ENCODE results near the gene SCNN1A. TPM values are rescaled to one million over a fixed set of nuclear protein-coding genes. Genes with fewer than 3 reads are reported as not detected.

The SCNN1A gene
- total RNA-seq, 4 donors from 2014 or later, result 74.2 to 143 (median 93.7) TPM

- Histone ChIP-seq H3K36me3 (no peaks in the 10 kb centered on the region), H3K27me3 (no peaks in the 10 kb centered on the region), H3K4me3 (no peak overlapping the region), H3K9me3 (no peaks in the 10 kb centered on the region), H3K4me1 (peaks cover 64% of the 10 kb centered on the region), H3K27ac (no peak overlapping the region)
- WGBS, result 67% methylated on average over 15 of the region's 15 CpGs
- no peak for TF ChIP-seq POLR2AphosphoS5 (IDR thresholded peaks at IDR 0.05)
- TF ChIP-seq, protein P1, sequence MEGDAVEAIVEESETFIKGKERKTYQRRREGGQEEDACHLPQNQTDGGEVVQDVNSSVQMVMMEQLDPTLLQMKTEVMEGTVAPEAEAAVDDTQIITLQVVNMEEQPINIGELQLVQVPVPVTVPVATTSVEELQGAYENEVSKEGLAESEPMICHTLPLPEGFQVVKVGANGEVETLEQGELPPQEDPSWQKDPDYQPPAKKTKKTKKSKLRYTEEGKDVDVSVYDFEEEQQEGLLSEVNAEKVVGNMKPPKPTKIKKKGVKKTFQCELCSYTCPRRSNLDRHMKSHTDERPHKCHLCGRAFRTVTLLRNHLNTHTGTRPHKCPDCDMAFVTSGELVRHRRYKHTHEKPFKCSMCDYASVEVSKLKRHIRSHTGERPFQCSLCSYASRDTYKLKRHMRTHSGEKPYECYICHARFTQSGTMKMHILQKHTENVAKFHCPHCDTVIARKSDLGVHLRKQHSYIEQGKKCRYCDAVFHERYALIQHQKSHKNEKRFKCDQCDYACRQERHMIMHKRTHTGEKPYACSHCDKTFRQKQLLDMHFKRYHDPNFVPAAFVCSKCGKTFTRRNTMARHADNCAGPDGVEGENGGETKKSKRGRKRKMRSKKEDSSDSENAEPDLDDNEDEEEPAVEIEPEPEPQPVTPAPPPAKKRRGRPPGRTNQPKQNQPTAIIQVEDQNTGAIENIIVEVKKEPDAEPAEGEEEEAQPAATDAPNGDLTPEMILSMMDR (IDR thresholded peaks at IDR 0.05), result no peak
- TF ChIP-seq POLR2A (IDR thresholded peaks at IDR 0.05), result no peak
- TF ChIP-seq EP300 (IDR thresholded peaks at IDR 0.05), result no peak
- DNase-seq (ENCODE audit: low spot score in 2 of 2), result no peak
These were observed 7.1 kb downstream of the SCNN1A start for GRCh38 chr12:6367969-6368892.

DNA sequence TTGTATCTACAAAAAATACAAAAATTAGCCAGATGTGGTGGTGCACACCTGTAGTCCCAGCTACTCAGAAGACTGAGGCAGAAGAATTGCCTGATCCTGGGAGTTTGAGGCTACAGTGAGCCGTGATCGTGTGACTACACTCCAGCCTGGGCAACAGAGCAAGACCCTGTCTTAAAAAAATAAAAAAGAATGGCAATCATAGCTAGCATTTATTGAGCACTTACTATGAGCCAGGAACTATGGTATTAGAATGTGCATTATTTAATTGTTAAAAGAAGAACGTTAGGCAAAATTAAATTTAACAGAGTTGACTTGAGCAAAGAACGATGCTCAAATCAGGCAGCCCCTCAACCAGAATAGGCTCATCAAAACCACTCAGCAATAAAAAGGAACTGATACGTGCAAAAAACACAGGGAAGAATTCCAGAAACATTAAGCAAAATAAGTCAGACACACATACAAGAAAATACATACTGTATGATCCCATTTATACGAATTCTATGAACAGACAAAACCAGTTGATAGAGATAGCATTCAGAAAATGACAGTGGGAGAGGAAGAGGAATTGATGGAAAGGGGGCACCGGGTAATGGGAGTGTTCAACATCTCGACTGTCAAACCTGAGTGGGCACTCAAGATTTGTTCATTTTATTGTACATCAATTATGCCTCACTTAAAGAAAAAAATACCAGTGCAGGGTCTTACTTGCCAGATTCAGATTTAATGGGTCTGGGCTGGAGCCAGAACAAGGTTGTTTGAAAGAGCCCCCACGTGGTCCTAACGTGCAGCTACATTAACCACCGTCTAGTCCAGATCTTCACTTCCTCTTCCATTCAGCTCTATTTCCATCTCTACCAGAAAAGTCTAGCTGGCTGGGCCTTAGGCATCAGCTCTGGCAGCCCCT is 8.0 kb downstream of the SCNN1A start:
- no peak overlapping the region for H3K4me3 ChIP-seq
- H3K36me3 ChIP-seq, result no peaks in the 10 kb centered on the region
- H3K4me1 ChIP-seq, result peaks cover 63% of the 10 kb centered on the region
- 53% methylated on average over 11 of the region's 11 CpGs for WGBS
- DNase-seq (ENCODE audit: low spot score in 2 of 2), result no peak
- no peak overlapping the region for H3K27ac ChIP-seq
- H3K9me3 ChIP-seq, result no peaks in the 10 kb centered on the region
- H3K27me3 ChIP-seq, result no peaks in the 10 kb centered on the region
- no peak for TF ChIP-seq POLR2AphosphoS5 (IDR thresholded peaks at IDR 0.05)
- TF ChIP-seq, protein P1 (IDR thresholded peaks at IDR 0.05), result peak in 1 of 2 donors; percentile 2

DNA sequence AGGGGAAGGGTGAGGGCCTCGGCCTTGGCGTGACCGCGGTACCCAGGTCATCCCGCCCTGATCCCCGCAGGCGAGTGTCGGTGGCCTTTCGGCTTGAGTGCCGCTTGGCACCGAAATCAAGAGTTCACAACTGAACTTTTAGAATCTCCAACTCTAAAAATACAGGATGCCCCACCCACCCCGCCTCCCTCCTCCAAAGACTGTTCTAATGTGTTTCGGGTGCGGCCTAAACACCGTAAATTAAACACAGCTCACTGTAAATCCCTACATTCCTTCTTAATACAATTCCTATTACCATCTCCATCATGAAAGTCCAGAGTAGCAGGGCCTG is 11.4 kb downstream of the SCNN1A start:
- H3K27ac ChIP-seq, result peak overlapping the region; percentile 99
- H3K4me1 ChIP-seq, result peaks cover 43% of the 10 kb centered on the region
- no peaks in the 10 kb centered on the region for H3K9me3 ChIP-seq
- H3K4me3 ChIP-seq, result peak overlapping the region; percentile 84
- TF ChIP-seq POLR2AphosphoS5 (IDR thresholded peaks at IDR 0.05) (peak in 1 of 3 donors; percentile 38), POLR2A (IDR thresholded peaks at IDR 0.05) (peak in 1 of 2 donors; percentile 19), EP300 (IDR thresholded peaks at IDR 0.05) (no peak)
- TF ChIP-seq, protein P1 (IDR thresholded peaks at IDR 0.05), result no peak
- DNase-seq (ENCODE audit: low spot score in 2 of 2), result peak in 1 of 2 donors; percentile 83
- H3K27me3 ChIP-seq, result no peaks in the 10 kb centered on the region
- 0% methylated on average over 14 of the region's 15 CpGs for WGBS
- H3K36me3 ChIP-seq, result no peaks in the 10 kb centered on the region

DNA sequence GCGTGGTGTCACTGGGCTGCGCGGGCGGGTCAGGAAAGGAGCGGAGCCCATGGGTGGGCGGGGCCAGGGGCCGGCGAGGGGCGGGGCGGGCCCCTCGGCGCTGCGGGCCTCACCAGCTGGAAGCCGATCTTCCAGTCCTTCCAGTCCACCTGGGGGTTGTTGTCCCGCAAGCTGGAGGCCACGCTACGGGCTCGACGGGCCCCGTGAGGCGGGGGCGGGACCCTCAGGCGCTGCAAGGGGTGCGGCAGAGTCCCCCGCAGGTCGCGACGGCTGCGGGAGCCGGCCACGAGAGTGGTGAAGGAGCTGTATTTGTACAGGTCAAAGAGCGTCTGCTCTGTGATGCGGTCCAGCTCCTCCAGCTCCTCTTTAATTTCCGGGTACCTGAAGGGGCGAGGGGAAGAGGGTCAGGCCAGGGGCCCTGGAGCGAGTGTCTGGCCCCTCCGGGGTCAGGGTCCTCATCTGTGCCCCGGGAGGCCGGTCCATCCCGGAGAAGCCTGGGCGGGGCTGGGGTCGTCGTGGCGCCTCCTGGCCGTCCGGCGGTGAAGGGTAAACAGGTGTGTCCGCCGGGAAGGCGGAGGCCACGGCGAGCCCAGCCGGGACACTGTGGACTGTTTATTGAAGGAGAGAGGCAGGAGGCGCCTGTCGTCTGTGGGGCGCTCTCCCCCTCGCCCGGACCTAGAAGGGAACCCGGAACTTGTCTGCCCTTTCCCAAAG is 11.9 kb downstream of the SCNN1A start:
- peak in 1 of 2 donors; percentile 82 for DNase-seq (ENCODE audit: low spot score in 2 of 2)
- 0% methylated on average over 32 of the region's 59 CpGs for WGBS
- H3K9me3 ChIP-seq, result no peaks in the 10 kb centered on the region
- H3K27me3 ChIP-seq, result no peaks in the 10 kb centered on the region
- peak overlapping the region; percentile 99 for H3K27ac ChIP-seq
- TF ChIP-seq EP300 (IDR thresholded peaks at IDR 0.05), result no peak
- TF ChIP-seq POLR2AphosphoS5 (IDR thresholded peaks at IDR 0.05), result peak in 2 of 3 donors; percentile 65 to 83
- TF ChIP-seq, protein P1 (IDR thresholded peaks at IDR 0.05), result no peak
- TF ChIP-seq POLR2A (IDR thresholded peaks at IDR 0.05), result peak in 1 of 2 donors; percentile 44
- H3K36me3 ChIP-seq, result no peaks in the 10 kb centered on the region
- peak overlapping the region; percentile 84 for H3K4me3 ChIP-seq
- H3K4me1 ChIP-seq, result peaks cover 39% of the 10 kb centered on the region

All from suprapubic skin (tissue), 4 donors.